IMR-90 (cell line): ENCODE results near the gene SPATA18. TPM values are rescaled to one million over a fixed set of nuclear protein-coding genes. Genes with fewer than 3 reads are reported as not detected.

Experiments
- ATAC-seq: fragments of 200-7000 bp; cut with Tn5 transposase; 2 replicates; pipeline ENCODE4 v1.9.1; 2020; ENCODE audit warnings: low read depth, mild to moderate bottlenecking, moderate library complexity
- BruUV-seq: library from RNA; stranded (reverse); fragments of 400-500 nt; replicated peaks from 2 replicates; lab custom pipeline; 2021; lab: Mats Ljungman, UMichigan
- CTCF ChIA-PET: fragments of 300-600 bp; formaldehyde crosslinking; extraction: SDS; loops from one replicate; lab custom pipeline; 2021; ENCODE audit warnings: antibody characterized with exemption; lab: Yijun Ruan, JAX
- POLR2A ChIA-PET: fragments of 300-600 bp; sonication (Branson Sonifier 250); formaldehyde crosslinking; loops from one replicate; lab custom pipeline; 2022; ENCODE audit warnings: antibody characterized with exemption; ENCODE audit not compliant: unreplicated experiment; lab: Charles Lee
- DNase-seq: peaks from one replicate; pipeline ENCODE4 v3.0.0; 2013
- H2AFZ ChIP-seq: replicated peaks from 2 replicates; pipeline ENCODE3; 2013; ENCODE audit warnings: low read length, mild to moderate bottlenecking; ENCODE audit not compliant: poor library complexity
- H2AK5ac ChIP-seq: 2 replicates; pipeline ENCODE4 v1.6.1; 2013; ENCODE audit warnings: low read depth, low read length, inconsistent platforms
- H2AK9ac ChIP-seq: replicated peaks from 2 replicates; pipeline ENCODE3; 2013; ENCODE audit warnings: mild to moderate bottlenecking, low read depth, low read length, moderate library complexity; ENCODE audit not compliant: poor library complexity
- H2BK120ac ChIP-seq: 2 replicates; pipeline ENCODE4 v1.6.1; 2013; ENCODE audit warnings: low read depth, low read length, inconsistent platforms
- H2BK15ac ChIP-seq: 3 replicates; pipeline ENCODE4 v1.6.1; 2013; ENCODE audit warnings: low read depth, low read length, inconsistent platforms
- H2BK20ac ChIP-seq: 2 replicates; pipeline ENCODE4 v1.6.1; 2013; ENCODE audit warnings: low read depth, mild to moderate bottlenecking, inconsistent platforms, low read length, moderate library complexity
- H2BK5ac ChIP-seq: 2 replicates; pipeline ENCODE4 v1.6.1; 2013; ENCODE audit warnings: mild to moderate bottlenecking, low read depth, low read length, inconsistent platforms; ENCODE audit not compliant: poor library complexity, severe bottlenecking
- H3K14ac ChIP-seq: replicated peaks from 2 replicates; pipeline ENCODE4 v1.6.1; 2013; ENCODE audit warnings: low read depth, low read length, inconsistent platforms
- H3K18ac ChIP-seq: 2 replicates; pipeline ENCODE4 v1.6.1; 2013; ENCODE audit warnings: low read depth, low read length, control low read depth
- H3K23ac ChIP-seq: 2 replicates; pipeline ENCODE4 v1.6.1; 2013; ENCODE audit warnings: low read depth, low read length, inconsistent platforms
- H3K27ac ChIP-seq: 2 replicates; pipeline ENCODE4 v1.5.1; 2013; ENCODE audit warnings: mild to moderate bottlenecking, control low read depth, low read length; ENCODE audit not compliant: insufficient read depth
- H3K27me3 ChIP-seq: 2 replicates; pipeline ENCODE4 v1.6.1; 2013; ENCODE audit warnings: low read length; ENCODE audit not compliant: control insufficient read depth, insufficient read depth
- H3K36me3 ChIP-seq: 2 replicates; pipeline ENCODE4 v1.6.1; 2013; ENCODE audit warnings: low read length, mixed read lengths; ENCODE audit not compliant: control insufficient read depth, insufficient read depth
- H3K4ac ChIP-seq: 2 replicates; pipeline ENCODE4 v1.6.1; 2013; ENCODE audit warnings: low read depth, low read length, inconsistent platforms
- H3K4me1 ChIP-seq: 2 replicates; pipeline ENCODE4 v1.6.1; 2013; ENCODE audit warnings: low read length, mixed read lengths; ENCODE audit not compliant: control insufficient read depth, insufficient read depth
- H3K4me2 ChIP-seq: 2 replicates; pipeline ENCODE4 v1.6.1; 2013; ENCODE audit warnings: low read depth, mild to moderate bottlenecking, control low read depth, low read length, moderate library complexity
- H3K4me3 ChIP-seq: 2 replicates; pipeline ENCODE4 v1.5.1; 2013; ENCODE audit warnings: low read depth, mild to moderate bottlenecking, control low read depth, low read length, moderate library complexity; ENCODE audit not compliant: insufficient read depth
- H3K56ac ChIP-seq: 2 replicates; pipeline ENCODE4 v1.6.1; 2013; ENCODE audit warnings: low read length, inconsistent platforms; ENCODE audit not compliant: insufficient read depth; ENCODE audit errors: extremely low read depth
- H3K79me1 ChIP-seq, 2 experiments: 2 replicates each; pipeline ENCODE4 v1.6.1; 2013; ENCODE audit warnings: low read length in 2 of 2, inconsistent platforms in 1 of 2, low read depth in 1 of 2
- H3K9ac ChIP-seq: 2 replicates; pipeline ENCODE4 v1.6.1; 2013; ENCODE audit warnings: low read depth, low read length, control low read depth
- H3K9me1 ChIP-seq: 2 replicates; pipeline ENCODE4 v1.6.1; 2013; ENCODE audit warnings: low read length, inconsistent platforms; ENCODE audit not compliant: insufficient read depth
- H3K9me3 ChIP-seq: 2 replicates; pipeline ENCODE4 v1.6.1; 2013; ENCODE audit warnings: low read length; ENCODE audit not compliant: control insufficient read depth, insufficient read depth
- H4K20me1 ChIP-seq: 2 replicates; pipeline ENCODE4 v1.6.1; 2013; ENCODE audit warnings: low read length, inconsistent platforms; ENCODE audit not compliant: insufficient read depth
- H4K5ac ChIP-seq: 2 replicates; pipeline ENCODE4 v1.6.1; 2013; ENCODE audit warnings: mild to moderate bottlenecking, low read depth, low read length, control low read depth
- H4K8ac ChIP-seq, 2 experiments: 2 replicates each; pipeline ENCODE4 v1.6.1; 2013; ENCODE audit warnings: low read depth in 2 of 2, low read length in 2 of 2, control low read depth in 1 of 2, inconsistent platforms in 1 of 2
- H4K91ac ChIP-seq: 2 replicates; pipeline ENCODE4 v1.6.1; 2013; ENCODE audit warnings: low read depth, low read length, inconsistent platforms; ENCODE audit not compliant: insufficient read depth
- CHD1 ChIP-seq: IDR thresholded peaks from 2 replicates; pipeline ENCODE4 v1.6.1; 2012; ENCODE audit warnings: low read depth, low read length, improper control_type of control experiment
- MAFK ChIP-seq: IDR thresholded peaks from 2 replicates; pipeline ENCODE4 v1.6.1; 2012; ENCODE audit warnings: low read depth, low read length, improper control_type of control experiment
- MAZ ChIP-seq: IDR thresholded peaks from 2 replicates; pipeline ENCODE4 v1.6.1; 2012; ENCODE audit warnings: low read depth, mild to moderate bottlenecking, low read length, improper control_type of control experiment, moderate library complexity, borderline replicate concordance
- MXI1 ChIP-seq: IDR thresholded peaks from 2 replicates; pipeline ENCODE4 v1.6.1; 2012; ENCODE audit warnings: low read depth, mild to moderate bottlenecking, low read length, moderate library complexity, borderline replicate concordance
- RCOR1 ChIP-seq: IDR thresholded peaks from 2 replicates; pipeline ENCODE4 v1.6.1; 2012; ENCODE audit warnings: mild to moderate bottlenecking, low read length, improper control_type of control experiment; ENCODE audit not compliant: insufficient replicate concordance
- SMC3 ChIP-seq: fragments of 150-350 bp; IDR thresholded peaks from 2 replicates; pipeline ENCODE4 v1.6.1; 2016; ENCODE audit warnings: low read depth, mild to moderate bottlenecking, antibody characterized with exemption, low read length, moderate library complexity
- WGBS, 2 experiments: methylation state at CpG; one replicate each; pipeline versions ENCODE4 v1.1.5 to v1.1.7; 2013; ENCODE audit warnings: missing lambda C conversion rate in 2 of 2; ENCODE audit not compliant: insufficient read length in 1 of 2; ENCODE audit errors: extremely low coverage in 2 of 2; 5-methylcytosine and 5-hydroxymethylcytosine counted together
- dilution Hi-C: fragments of 300-500 bp; cut with HindIII; formaldehyde crosslinking; loops from one replicate; pipeline ENCODE4 v1.14.3; 2018; ENCODE audit warnings: low sequenced_read_pairs; ENCODE audit not compliant: unreplicated experiment
- in situ Hi-C: fragments of 300-500 bp; cut with MboI; formaldehyde crosslinking; loops from 3 replicates; pipeline ENCODE4 v1.14.3; 2019; ENCODE audit warnings: low sequenced_read_pairs, inconsistent platforms, mixed read lengths
- intact Hi-C: fragments of 100-400 bp; cut with micrococcal nuclease; formaldehyde crosslinking; loops from 2 replicates; pipeline ENCODE4 v1.10.0; 2022
- polyA plus RNA-seq, 3 experiments: library from polyadenylated mRNA; depleted of rRNA; stranded (reverse); fragments of >200 nt; gene quantifications; 2 replicates each; pipeline ENCODE4 v1.2.3, GENCODE V29; 2012; ENCODE audit warnings: low replicate concordance in 1 of 3
- total RNA-seq: library from RNA; depleted of rRNA; stranded (reverse); fragments of >200 nt; gene quantifications from 2 replicates; pipeline ENCODE4 v1.2.3, GENCODE V29; 2012

The SPATA18 gene
- total and polyA plus RNA-seq, 2 of the 4 experiments (the other 2 are of a cell fraction) = 3.0 to 4.7 TPM

- Histone ChIP-seq H3K9me3 (no peaks in the 10 kb centered on the region), H3K9ac (no peak overlapping the region), H3K27me3 (no peaks in the 10 kb centered on the region), H3K27ac (no peak overlapping the region), H3K18ac (no peak overlapping the region), H2BK120ac (no peak overlapping the region), H4K20me1 (no peaks in the 10 kb centered on the region), H3K4ac (no peak overlapping the region), H2BK5ac (no peak overlapping the region), H2AK5ac (no peak overlapping the region), H3K79me1 (no peaks in the 10 kb centered on the region), H4K8ac (no peak overlapping the region), H2AK9ac (no peak overlapping the region), H2AFZ (no peak overlapping the region), H4K5ac (no peak overlapping the region), H3K4me2 (no peak overlapping the region), H3K36me3 (no peaks in the 10 kb centered on the region), H3K23ac (no peak overlapping the region), H2BK20ac (no peak overlapping the region), H4K91ac (no peak overlapping the region), H3K56ac (no peak overlapping the region), H3K4me3 (no peak overlapping the region), H3K4me1 (no peaks in the 10 kb centered on the region), H3K9me1 (no peaks in the 10 kb centered on the region), H3K14ac (no peak overlapping the region), H2BK15ac (no peak overlapping the region)
- no peak for TF ChIP-seq CHD1
- no peak for TF ChIP-seq MXI1
- TF ChIP-seq SMC3 = no peak
- no peak for TF ChIP-seq MAZ
- TF ChIP-seq MAFK = no peak
- TF ChIP-seq RCOR1 = no peak
- BruUV-seq = no TSS peak
- ChIA-PET POLR2A (no interaction called here), CTCF (no interaction called here)
- in situ Hi-C loops = loop anchor here (25.0 kb wide), 1 partner anchor 89 kb away; no protein-coding TSS in a partner anchor
- no peak for ATAC-seq
- intact Hi-C loops = no loop called here
- dilution Hi-C loops = no loop called here
- no peak for DNase-seq
- WGBS, 2 experiments = no CpG with 5 or more reads among the region's 1 CpG
Observed at GRCh38 chr4:52098618-52099017, 47.5 kb downstream of the SPATA18 start.
